CD8-positive, alpha-beta memory T cell (primary cell): ENCODE data around the gene IL1RL2. TPM values are rescaled to one million over a fixed set of nuclear protein-coding genes. Genes with fewer than 3 reads are reported as not detected.

ENCODE experiments used
- CTCF ChIA-PET: fragments of 350-600 bp; sonication (Branson Sonifier 250); formaldehyde crosslinking; loops from one replicate; lab custom pipeline; 2021; ENCODE audit warnings: antibody characterized with exemption; lab: Charles Lee
- POLR2A ChIA-PET: fragments of 350-600 bp; sonication (Branson Sonifier 250); formaldehyde crosslinking; loops from one replicate; lab custom pipeline; 2021; ENCODE audit warnings: antibody characterized with exemption; lab: Charles Lee
- DNase-seq, 5 donors: peaks; one replicate each; pipeline versions ENCODE4 v3.0.0 to v3.0.0-alpha.2; 2020 to 2022; ENCODE audit warnings: mixed read lengths in 1 of 5
- H3K27ac ChIP-seq: one replicate; pipeline ENCODE4 v1.7.0; 2013; ENCODE audit warnings: low read depth, mild to moderate bottlenecking, low read length, moderate library complexity
- H3K27me3 ChIP-seq: 2 replicates; pipeline ENCODE4 v1.7.0; 2013; ENCODE audit warnings: low read length, mild to moderate bottlenecking; ENCODE audit not compliant: insufficient read depth, poor library complexity, severe bottlenecking
- H3K36me3 ChIP-seq: 2 replicates; pipeline ENCODE4 v1.7.0; 2013; ENCODE audit warnings: mild to moderate bottlenecking, low read length, moderate library complexity; ENCODE audit not compliant: insufficient read depth
- H3K4me1 ChIP-seq: 2 replicates; pipeline ENCODE4 v1.7.0; 2013; ENCODE audit warnings: mild to moderate bottlenecking, low read length, moderate library complexity; ENCODE audit not compliant: insufficient read depth
- H3K4me3 ChIP-seq: 2 replicates; pipeline ENCODE4 v1.7.0; 2013; ENCODE audit warnings: mild to moderate bottlenecking, low read length
- H3K9me3 ChIP-seq: 2 replicates; pipeline ENCODE4 v1.7.0; 2013; ENCODE audit warnings: mild to moderate bottlenecking, low read length
- H3K27ac Mint-ChIP-seq, 8 donors: one replicate each; pipeline ENCODE4 v1.8.0; 2020 to 2021; ENCODE audit warnings: mixed read lengths in 8 of 8, mild to moderate bottlenecking in 6 of 8, inconsistent platforms in 3 of 8, moderate library complexity in 3 of 8
- H3K27me3 Mint-ChIP-seq, 2 donors: one replicate each; pipeline ENCODE4 v1.8.0; 2020 to 2021; ENCODE audit warnings: mixed read lengths in 2 of 2, mild to moderate bottlenecking in 1 of 2, moderate library complexity in 1 of 2
- H3K36me3 Mint-ChIP-seq, 3 donors: one replicate each; pipeline ENCODE4 v1.8.0; 2020 to 2021; ENCODE audit warnings: mixed read lengths in 3 of 3, inconsistent platforms in 1 of 3, mild to moderate bottlenecking in 1 of 3
- H3K4me1 Mint-ChIP-seq, 3 donors: one replicate each; pipeline ENCODE4 v1.8.0; 2020 to 2021; ENCODE audit warnings: mixed read lengths in 3 of 3, inconsistent platforms in 1 of 3, mild to moderate bottlenecking in 1 of 3
- H3K4me3 Mint-ChIP-seq, 7 donors: one replicate each; pipeline ENCODE4 v1.8.0; 2020 to 2021; ENCODE audit warnings: mixed read lengths in 7 of 7, mild to moderate bottlenecking in 6 of 7, moderate library complexity in 4 of 7, inconsistent platforms in 2 of 7
- H3K9me3 Mint-ChIP-seq, 5 donors: one replicate each; pipeline ENCODE4 v1.8.0; 2020 to 2022; ENCODE audit warnings: mixed read lengths in 5 of 5, mild to moderate bottlenecking in 3 of 5, moderate library complexity in 2 of 5, inconsistent platforms in 1 of 5
- polyA plus RNA-seq: library from polyadenylated mRNA; unstranded; fragments of 300-500 nt; fragmentation: Illumina TruSeq; gene quantifications from one replicate; pipeline ENCODE4 v1.2.3, GENCODE V29; 2021
- total RNA-seq, 2 experiments: library from RNA; stranded (reverse); gene quantifications; one replicate each; pipeline ENCODE4 v1.2.3, GENCODE V29; 2021

Gene IL1RL2
- total and polyA plus RNA-seq, 3 experiments from 2014 or later = 0.13 to 0.33 TPM; not detected in 1

GRCh38 chr2:102190430-102191107, 3.7 kb downstream of the IL1RL2 start:
- Histone ChIP-seq H3K27me3 (no peaks in the 10 kb centered on the region), H3K36me3 (no peaks in the 10 kb centered on the region), H3K27ac (no peak overlapping the region), H3K4me3 (no peak overlapping the region), H3K4me1 (no peaks in the 10 kb centered on the region), H3K9me3 (no peaks in the 10 kb centered on the region)
- H3K4me3 Mint-ChIP-seq = no peak overlapping the region
- no peak overlapping the region for H3K27ac Mint-ChIP-seq
- peaks cover 0 to 2% (median 0%) of the 10 kb centered on the region in 5 donors for H3K9me3 Mint-ChIP-seq
- H3K27me3 Mint-ChIP-seq = peaks cover 18 to 35% of the 10 kb centered on the region in 2 donors
- ChIA-PET CTCF (no interaction called here), POLR2A (no interaction called here)
- no peaks in the 10 kb centered on the region for H3K36me3 Mint-ChIP-seq
- H3K4me1 Mint-ChIP-seq = peaks cover 4 to 14% (median 4%) of the 10 kb centered on the region in 3 donors
- no peak for DNase-seq

- Histone ChIP-seq H3K27ac (no peak overlapping the region), H3K9me3 (no peaks in the 10 kb centered on the region), H3K4me1 (no peaks in the 10 kb centered on the region), H3K27me3 (no peaks in the 10 kb centered on the region), H3K4me3 (no peak overlapping the region), H3K36me3 (no peaks in the 10 kb centered on the region)
- Mint-ChIP-seq H3K27me3 (peaks cover 9 to 33% of the 10 kb centered on the region in 2 donors), H3K36me3 (no peaks in the 10 kb centered on the region), H3K27ac (no peak overlapping the region), H3K4me3 (no peak overlapping the region), H3K9me3 (peaks cover 0 to 2% (median 0%) of the 10 kb centered on the region in 5 donors), H3K4me1 (peaks cover 4 to 12% (median 4%) of the 10 kb centered on the region in 3 donors)
- POLR2A ChIA-PET = no interaction called here
- CTCF ChIA-PET = interaction anchor here (1.0 kb wide), 1 partner anchor 49 kb away, joined by 4 read pairs; no protein-coding TSS in a partner anchor
- no peak for DNase-seq
Measured at GRCh38 chr2:102191501-102191900, 4.7 kb downstream of the IL1RL2 start.

- no peak overlapping the region for H3K27ac ChIP-seq
- ChIA-PET POLR2A (no interaction called here), CTCF (no interaction called here)
- H3K4me1 Mint-ChIP-seq = peaks cover 8 to 15% (median 11%) of the 10 kb centered on the region in 3 donors
- H3K27ac Mint-ChIP-seq = no peak overlapping the region
- H3K4me3 ChIP-seq = no peak overlapping the region
- H3K27me3 ChIP-seq = no peaks in the 10 kb centered on the region
- no peaks in the 10 kb centered on the region for H3K9me3 Mint-ChIP-seq
- H3K36me3 ChIP-seq = no peaks in the 10 kb centered on the region
- peaks cover 5 to 33% of the 10 kb centered on the region in 2 donors for H3K27me3 Mint-ChIP-seq
- peaks cover 7% of the 10 kb centered on the region for H3K4me1 ChIP-seq
- DNase-seq = no peak
- H3K4me3 Mint-ChIP-seq = no peak overlapping the region
- no peaks in the 10 kb centered on the region for H3K36me3 Mint-ChIP-seq
- H3K9me3 ChIP-seq = no peaks in the 10 kb centered on the region
Measured at GRCh38 chr2:102193074-102193473, 6.3 kb downstream of the IL1RL2 start.

- no peak for DNase-seq
- ChIA-PET POLR2A (no interaction called here), CTCF (no interaction called here)
- H3K9me3 ChIP-seq = no peaks in the 10 kb centered on the region
- Mint-ChIP-seq H3K4me1 (peaks cover 8 to 20% (median 19%) of the 10 kb centered on the region in 3 donors), H3K36me3 (no peaks in the 10 kb centered on the region), H3K27ac (no peak overlapping the region), H3K9me3 (no peaks in the 10 kb centered on the region), H3K27me3 (peaks cover 0 to 30% of the 10 kb centered on the region in 2 donors), H3K4me3 (no peak overlapping the region)
- H3K27ac ChIP-seq = no peak overlapping the region
- H3K27me3 ChIP-seq = no peaks in the 10 kb centered on the region
- H3K4me1 ChIP-seq = peaks cover 7% of the 10 kb centered on the region
- no peaks in the 10 kb centered on the region for H3K36me3 ChIP-seq
- no peak overlapping the region for H3K4me3 ChIP-seq
Measured at GRCh38 chr2:102194609-102195268, 7.9 kb downstream of the IL1RL2 start.

GRCh38 chr2:102197389-102198137, 10.7 kb downstream of the IL1RL2 start:
- no peaks in the 10 kb centered on the region for H3K36me3 ChIP-seq
- H3K4me3 Mint-ChIP-seq = peak overlapping the region in 4 of 7 donors; percentile 27 to 72 (median 58)
- POLR2A ChIA-PET = no interaction called here

GRCh38 chr2:102200539-102200938, 13.7 kb downstream of the IL1RL2 start:
- Mint-ChIP-seq H3K27me3 (peaks cover 0 to 14% of the 10 kb centered on the region in 2 donors), H3K4me1 (peaks cover 8 to 20% (median 19%) of the 10 kb centered on the region in 3 donors), H3K9me3 (peaks cover 0 to 7% (median 2%) of the 10 kb centered on the region in 5 donors), H3K27ac (no peak overlapping the region), H3K4me3 (no peak overlapping the region), H3K36me3 (peaks cover 0 to 12% (median 2%) of the 10 kb centered on the region in 3 donors)
- H3K4me1 ChIP-seq = peaks cover 7% of the 10 kb centered on the region
- no peaks in the 10 kb centered on the region for H3K27me3 ChIP-seq
- no peak overlapping the region for H3K27ac ChIP-seq
- ChIA-PET CTCF (interaction anchor here (1.1 kb wide), 1 partner anchor 40 kb away, joined by 3 read pairs; no protein-coding TSS in a partner anchor), POLR2A (no interaction called here)
- H3K4me3 ChIP-seq = no peak overlapping the region
- H3K36me3 ChIP-seq = no peaks in the 10 kb centered on the region
- no peak for DNase-seq
- H3K9me3 ChIP-seq = no peaks in the 10 kb centered on the region

More at GRCh38 chr2:102197389-102198137, 10.7 kb downstream of the IL1RL2 start:
- Mint-ChIP-seq H3K4me1 (peaks cover 8 to 20% (median 19%) of the 10 kb centered on the region in 3 donors), H3K9me3 (no peaks in the 10 kb centered on the region), H3K27ac (peak overlapping the region in 1 of 8 donors; percentile 71), H3K36me3 (no peaks in the 10 kb centered on the region), H3K27me3 (peaks cover 0 to 15% of the 10 kb centered on the region in 2 donors)
- Histone ChIP-seq H3K4me1 (peaks cover 7% of the 10 kb centered on the region), H3K27ac (no peak overlapping the region), H3K27me3 (no peaks in the 10 kb centered on the region), H3K4me3 (no peak overlapping the region), H3K9me3 (no peaks in the 10 kb centered on the region)
- DNase-seq = no peak
- CTCF ChIA-PET = no interaction called here

- H3K9me3 Mint-ChIP-seq = peaks cover 0 to 12% (median 4%) of the 10 kb centered on the region in 5 donors
- H3K4me1 Mint-ChIP-seq = no peaks in the 10 kb centered on the region
- Histone ChIP-seq H3K27me3 (no peaks in the 10 kb centered on the region), H3K4me1 (no peaks in the 10 kb centered on the region), H3K9me3 (no peaks in the 10 kb centered on the region), H3K27ac (no peak overlapping the region), H3K36me3 (no peaks in the 10 kb centered on the region), H3K4me3 (no peak overlapping the region)
- peaks cover 0 to 3% of the 10 kb centered on the region in 2 donors for H3K27me3 Mint-ChIP-seq
- no peak overlapping the region for H3K4me3 Mint-ChIP-seq
- CTCF ChIA-PET = interaction anchor here (1.7 kb wide), 1 partner anchor 36 kb away, joined by 3 read pairs; no protein-coding TSS in a partner anchor
- DNase-seq = no peak
- H3K27ac Mint-ChIP-seq = no peak overlapping the region
- peaks cover 0 to 16% (median 2%) of the 10 kb centered on the region in 3 donors for H3K36me3 Mint-ChIP-seq
- POLR2A ChIA-PET = no interaction called here
Measured at GRCh38 chr2:102204638-102205037, 17.8 kb downstream of the IL1RL2 start.
